Cardiac fibroblast (primary cell): ENCODE measurements around the gene OAT.

Experiments
- DNase-seq, 2 donors: peaks; one replicate each; pipeline versions ENCODE4 v3.0.0 to v3.0.0-alpha.2; 2010; ENCODE audit warnings: low read depth in 2 of 2
- H3K4me3 ChIP-seq, 2 donors: replicated peaks in 1 of 2; 1 replicate in 1 of 2; 2 replicates in 1 of 2; pipeline ENCODE4 v1.5.1; 2011; ENCODE audit warnings: low read depth in 2 of 2, low read length in 2 of 2, mild to moderate bottlenecking in 2 of 2, moderate library complexity in 1 of 2
- CTCF ChIP-seq: IDR thresholded peaks from one replicate; pipeline ENCODE4 v1.5.1; 2011; ENCODE audit warnings: low read depth, mild to moderate bottlenecking, low read length, inconsistent platforms

Gene OAT

GRCh38 chr10:124418726-124419501 lies at the start of gene OAT:
Gene OAT, minus strand, starts transcription at chr10:124418923. Its CDS starts 6,752 bp downstream, at chr10:124412171.
- peak within 1 kb of the TSS; percentile 75 to 82 for H3K4me3 ChIP-seq
- DNase-seq: peak; percentile 95
- TF ChIP-seq CTCF: no peak

GRCh38 chr10:124467165-124467564 lies 48.4 kb upstream of the OAT start:
- H3K4me3 ChIP-seq: no peak overlapping the region
- TF ChIP-seq CTCF: no peak
- no peak for DNase-seq

- H3K4me3 ChIP-seq: no peak overlapping the region
- TF ChIP-seq CTCF: no peak
- no peak for DNase-seq
Observed at GRCh38 chr10:124465777-124466488, 47.2 kb upstream of the OAT start.

DNA sequence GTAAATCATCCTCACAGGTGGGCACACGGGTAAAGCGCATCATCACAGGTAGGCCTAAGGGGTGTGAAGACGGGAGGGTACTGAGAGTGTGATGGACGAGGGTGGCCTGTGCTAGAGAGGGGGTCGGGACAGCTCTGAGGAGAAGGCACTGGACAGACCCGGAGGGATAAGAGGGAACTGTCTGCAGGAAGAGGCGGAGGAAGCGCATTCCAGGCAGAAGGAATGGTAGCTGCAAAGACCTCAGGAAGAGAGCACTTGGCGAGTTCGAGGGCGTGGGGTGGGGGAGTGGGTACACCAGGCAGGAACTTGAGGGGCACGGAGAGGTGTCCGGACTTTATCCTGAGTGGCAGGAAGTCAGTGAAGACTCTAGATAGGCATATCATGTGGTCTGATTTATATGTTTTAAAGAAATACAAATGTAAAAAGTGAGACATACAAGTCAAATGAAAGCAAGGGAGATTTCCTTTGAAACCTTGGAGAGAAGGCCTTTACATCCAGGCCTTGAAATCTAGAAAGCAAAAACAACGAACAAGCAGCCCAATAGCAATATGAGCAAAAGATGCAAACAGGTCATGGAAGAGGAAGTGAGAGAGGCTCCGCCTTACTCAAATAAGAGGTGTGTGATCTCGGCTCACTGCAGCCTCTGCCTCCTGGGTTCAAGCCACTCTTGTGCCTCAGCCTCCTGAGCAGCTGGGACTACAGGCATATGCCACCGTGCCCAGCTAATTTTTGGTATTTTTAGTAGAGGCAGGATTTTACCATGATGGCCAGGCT lies 46.5 kb upstream of the OAT start:
- no peak for DNase-seq
- TF ChIP-seq CTCF: no peak
- no peak overlapping the region for H3K4me3 ChIP-seq

GRCh38 chr10:124464028-124464965 lies 45.6 kb upstream of the OAT start:
- TF ChIP-seq CTCF: no peak
- DNase-seq: no peak
- H3K4me3 ChIP-seq: no peak overlapping the region

GRCh38 chr10:124462348-124462695 lies 43.6 kb upstream of the OAT start:
- H3K4me3 ChIP-seq: peak overlapping the region; percentile 74 to 80
- no peak for TF ChIP-seq CTCF
- no peak for DNase-seq
